GM12865 (cell line): ENCODE measurements around the gene INPP5K.

ENCODE experiments used
- DNase-seq: peaks from one replicate; pipeline ENCODE4 v3.0.0; 2010; ENCODE audit warnings: low read depth
- H3K4me3 ChIP-seq: 2 replicates; pipeline ENCODE4 v1.5.1; 2011; ENCODE audit warnings: mild to moderate bottlenecking, low read depth, low read length, control low read depth
- TF ChIP-seq, protein P1 (sequence below): IDR thresholded peaks from 2 replicates; pipeline ENCODE4 v1.5.1; 2011; ENCODE audit warnings: low read length, control low read depth, low read depth, inconsistent platforms; ENCODE audit not compliant: insufficient read depth; ENCODE audit errors: missing control alignments

The INPP5K gene

DNA sequence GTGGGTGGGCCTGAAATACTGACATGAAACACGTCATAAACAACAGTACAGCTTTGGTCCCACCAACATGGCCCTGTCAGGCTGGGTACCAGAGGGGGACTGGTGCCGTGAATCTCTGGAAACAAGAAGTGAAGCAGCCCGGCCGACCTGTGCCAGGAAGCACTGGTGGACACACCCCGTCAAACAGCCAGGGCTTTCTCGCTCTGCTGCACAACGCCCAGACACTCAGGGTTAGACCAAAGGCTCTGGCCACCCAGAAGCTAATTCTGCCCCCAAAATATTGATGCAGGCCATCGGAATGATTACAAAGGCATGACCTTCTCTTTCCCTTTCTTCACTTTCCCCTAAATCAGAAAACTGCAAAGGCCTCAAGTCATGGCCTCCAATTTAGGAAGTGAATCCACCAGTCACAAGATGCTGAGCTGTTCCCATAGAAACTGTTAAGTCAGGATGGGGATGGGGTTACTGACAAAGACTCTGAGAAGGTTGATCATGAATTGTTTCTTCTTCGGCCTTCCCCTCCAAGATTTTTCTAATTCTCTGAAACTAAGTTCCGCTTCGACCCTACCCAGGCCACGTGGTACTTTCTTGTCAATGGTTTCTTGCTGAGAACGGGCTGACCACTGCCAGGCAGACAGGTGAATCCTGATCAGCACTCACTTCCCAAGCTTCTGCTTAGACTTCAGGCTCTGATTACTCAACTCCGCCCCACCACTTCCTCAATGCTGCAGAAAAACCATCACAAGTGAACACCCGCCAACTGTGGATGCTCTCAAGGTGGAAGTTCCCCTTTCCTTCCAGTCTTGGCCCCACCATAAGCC is 39.4 kb upstream of the INPP5K start:
- H3K4me3 ChIP-seq = no peak overlapping the region
- DNase-seq = peak; percentile 71
- TF ChIP-seq, protein P1, sequence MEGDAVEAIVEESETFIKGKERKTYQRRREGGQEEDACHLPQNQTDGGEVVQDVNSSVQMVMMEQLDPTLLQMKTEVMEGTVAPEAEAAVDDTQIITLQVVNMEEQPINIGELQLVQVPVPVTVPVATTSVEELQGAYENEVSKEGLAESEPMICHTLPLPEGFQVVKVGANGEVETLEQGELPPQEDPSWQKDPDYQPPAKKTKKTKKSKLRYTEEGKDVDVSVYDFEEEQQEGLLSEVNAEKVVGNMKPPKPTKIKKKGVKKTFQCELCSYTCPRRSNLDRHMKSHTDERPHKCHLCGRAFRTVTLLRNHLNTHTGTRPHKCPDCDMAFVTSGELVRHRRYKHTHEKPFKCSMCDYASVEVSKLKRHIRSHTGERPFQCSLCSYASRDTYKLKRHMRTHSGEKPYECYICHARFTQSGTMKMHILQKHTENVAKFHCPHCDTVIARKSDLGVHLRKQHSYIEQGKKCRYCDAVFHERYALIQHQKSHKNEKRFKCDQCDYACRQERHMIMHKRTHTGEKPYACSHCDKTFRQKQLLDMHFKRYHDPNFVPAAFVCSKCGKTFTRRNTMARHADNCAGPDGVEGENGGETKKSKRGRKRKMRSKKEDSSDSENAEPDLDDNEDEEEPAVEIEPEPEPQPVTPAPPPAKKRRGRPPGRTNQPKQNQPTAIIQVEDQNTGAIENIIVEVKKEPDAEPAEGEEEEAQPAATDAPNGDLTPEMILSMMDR = no peak

DNA sequence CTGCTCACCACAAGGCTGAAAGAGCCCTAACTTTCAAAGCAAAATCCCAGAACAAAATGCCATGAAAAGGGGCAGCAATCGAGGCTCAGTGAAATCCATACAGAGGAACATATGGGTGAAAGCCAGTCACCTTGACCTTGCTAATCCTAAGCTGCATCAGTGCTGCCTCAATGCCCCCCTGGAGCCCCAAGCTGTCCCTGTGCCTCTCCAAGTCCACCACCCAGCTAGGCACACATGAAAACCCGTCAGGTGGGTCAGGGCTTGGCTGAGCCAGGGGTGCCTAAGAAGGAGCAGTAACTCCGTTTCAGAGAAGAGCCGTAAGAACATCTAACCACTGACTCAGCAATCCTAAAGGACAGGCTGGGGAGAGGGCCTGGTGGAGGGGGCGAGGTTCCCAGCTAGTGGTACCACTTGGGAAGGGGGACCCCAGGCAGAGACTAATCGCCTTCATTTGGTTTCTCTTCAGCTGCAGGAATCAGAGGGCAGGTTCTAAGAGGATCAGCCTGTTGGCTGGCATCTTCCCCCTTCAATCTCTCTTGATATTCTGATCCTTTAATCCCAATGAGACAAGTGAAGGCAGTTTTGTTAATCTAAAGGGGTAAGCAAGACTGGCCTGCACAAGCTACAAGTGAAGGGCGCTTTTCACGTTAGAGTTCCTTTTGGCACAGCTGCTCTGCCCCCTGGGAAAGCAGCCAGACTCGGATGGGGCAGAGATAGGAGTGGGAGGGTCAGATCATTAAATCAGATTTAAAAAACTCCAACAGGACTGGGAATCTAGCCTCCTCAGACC is 38.5 kb upstream of the INPP5K start:
- no peak overlapping the region for H3K4me3 ChIP-seq
- TF ChIP-seq, protein P1 = no peak
- no peak for DNase-seq

DNA sequence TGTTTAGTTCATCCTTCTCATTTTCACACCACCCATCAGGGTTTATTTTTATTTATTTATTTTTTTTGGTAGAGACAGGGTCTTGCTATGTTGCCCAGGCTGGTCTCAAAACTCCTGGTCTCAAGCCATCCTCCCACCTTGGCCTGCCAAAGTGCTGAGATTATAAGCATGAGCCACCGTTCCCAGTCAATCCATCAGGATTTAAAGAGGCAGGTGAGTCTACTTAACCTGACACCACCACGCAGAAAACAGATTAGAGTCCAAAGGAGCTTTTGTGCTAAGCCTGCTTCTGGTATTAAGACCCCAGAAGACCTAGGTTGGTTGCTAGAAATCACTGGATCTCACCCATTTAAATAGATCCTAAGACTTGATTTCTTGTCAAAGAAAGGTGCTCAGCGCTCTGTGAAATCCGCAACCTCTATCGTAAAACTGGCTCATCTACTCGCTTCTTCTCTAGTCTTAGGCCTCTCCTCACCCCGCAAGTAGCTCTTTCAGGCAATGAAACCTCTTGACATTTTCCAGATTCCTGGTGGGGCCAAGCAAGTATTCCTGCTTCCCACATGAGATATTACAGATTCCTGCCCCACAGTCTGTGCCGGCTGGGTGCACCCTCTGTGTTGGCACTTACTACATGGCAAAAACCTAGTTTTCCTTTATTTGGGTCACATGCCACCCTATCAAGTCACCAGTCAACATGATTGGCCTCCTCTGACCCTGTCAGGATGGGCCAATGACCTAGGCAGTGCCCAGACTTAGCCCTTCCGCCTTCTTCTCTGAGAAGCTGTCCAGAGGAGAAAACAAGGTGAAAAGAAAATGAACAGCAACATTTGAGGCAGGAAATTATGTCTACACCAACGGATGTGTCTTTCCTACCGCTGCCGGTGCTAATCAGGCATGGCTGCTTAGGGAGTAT is 37.2 kb upstream of the INPP5K start:
- TF ChIP-seq, protein P1 = no peak
- no peak for DNase-seq
- H3K4me3 ChIP-seq = no peak overlapping the region

DNA sequence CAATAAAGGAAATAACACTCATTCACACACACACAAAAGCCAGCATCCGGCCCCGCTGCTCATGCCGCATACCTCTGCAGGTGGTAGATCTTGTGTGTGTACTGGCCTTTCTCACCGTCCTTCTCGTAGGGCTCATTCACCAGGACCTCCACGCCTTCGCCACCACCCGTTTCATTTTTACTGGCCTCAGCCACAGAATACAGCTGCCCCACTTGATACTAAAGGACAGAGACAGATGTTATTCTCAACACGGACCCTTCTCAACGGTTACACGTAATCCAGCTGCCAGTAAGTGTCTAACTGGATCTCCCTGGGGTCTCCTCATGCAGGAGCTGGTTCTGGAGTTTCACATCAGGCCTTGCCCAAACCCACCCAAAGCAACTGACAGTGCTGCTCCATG is 36.5 kb upstream of the INPP5K start:
- TF ChIP-seq, protein P1 = no peak
- no peak overlapping the region for H3K4me3 ChIP-seq
- peak; percentile 62 for DNase-seq

DNA sequence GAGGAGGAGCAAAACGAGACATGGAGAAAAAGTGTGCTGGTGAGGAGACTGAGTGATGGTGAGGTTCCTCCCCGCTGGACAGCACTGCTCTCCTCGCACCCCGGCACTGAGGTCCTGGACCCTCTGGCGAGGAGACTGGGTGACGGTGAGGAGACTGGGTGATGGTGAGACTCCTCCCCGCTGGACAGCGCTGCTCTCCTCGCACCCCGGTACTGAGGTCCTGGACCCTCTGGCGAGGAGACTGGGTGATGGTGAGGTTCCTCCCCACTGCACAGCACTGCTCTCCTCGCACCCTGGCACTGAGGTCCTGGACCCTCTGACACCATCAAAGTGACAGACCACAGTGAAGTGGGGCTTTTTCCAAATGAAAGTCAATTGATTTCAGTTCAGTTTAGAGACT is 35.3 kb upstream of the INPP5K start:
- DNase-seq = no peak
- TF ChIP-seq, protein P1 = no peak
- no peak overlapping the region for H3K4me3 ChIP-seq

DNA sequence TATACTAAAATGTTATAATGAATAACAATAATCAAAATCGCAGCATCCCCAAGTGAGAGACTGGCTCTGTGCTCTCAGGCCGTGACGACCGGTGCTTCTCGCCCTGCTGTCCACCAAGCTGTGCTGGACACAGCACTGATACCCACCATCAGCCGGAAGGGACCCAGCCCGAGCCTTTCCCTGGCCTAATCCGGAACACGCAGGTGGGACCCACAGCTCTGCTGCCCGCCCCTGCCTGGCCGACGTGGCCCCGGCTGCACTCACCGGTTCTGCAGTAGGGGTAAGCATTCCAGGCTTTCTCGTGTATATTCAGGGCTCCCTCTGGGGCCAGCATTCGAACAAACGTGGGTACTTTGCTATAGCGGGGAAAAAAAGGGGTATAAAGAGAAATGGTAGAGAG is 31.6 kb upstream of the INPP5K start:
- H3K4me3 ChIP-seq = no peak overlapping the region
- no peak for DNase-seq
- TF ChIP-seq, protein P1 = no peak
